Mucosa of stomach (tissue), 1 donor: ENCODE results near the gene FHIT.
"Not testable (repeated sequence)": the region's sequence is repeated elsewhere in the genome, so short reads cannot be mapped to it uniquely, and the experiment has no call there.

ENCODE experiments used
- H3K27me3 ChIP-seq: one replicate; pipeline ENCODE4 v1.7.0; 2013; ENCODE audit warnings: mild to moderate bottlenecking, low read length; ENCODE audit not compliant: control insufficient read depth, insufficient read depth
- H3K36me3 ChIP-seq: one replicate; pipeline ENCODE4 v1.7.0; 2013; ENCODE audit warnings: low read length; ENCODE audit not compliant: control insufficient read depth, insufficient read depth
- H3K4me1 ChIP-seq: one replicate; pipeline ENCODE4 v1.7.0; 2013; ENCODE audit warnings: mild to moderate bottlenecking, low read length; ENCODE audit not compliant: control insufficient read depth, insufficient read depth
- H3K4me3 ChIP-seq: one replicate; pipeline ENCODE4 v1.7.0; 2013; ENCODE audit warnings: low read length
- H3K9ac ChIP-seq: one replicate; pipeline ENCODE4 v1.7.0; 2013; ENCODE audit warnings: mild to moderate bottlenecking, low read length, moderate library complexity
- H3K9me3 ChIP-seq: one replicate; pipeline ENCODE4 v1.7.0; 2013; ENCODE audit warnings: mild to moderate bottlenecking, low read length, moderate library complexity; ENCODE audit not compliant: control insufficient read depth
- donor health status: Pancreatic carcinoma.

The FHIT gene

GRCh38 chr3:61061092-61061723 lies 190.0 kb downstream of the FHIT start:
- Histone ChIP-seq H3K9ac (no peak overlapping the region), H3K4me3 (no peak overlapping the region), H3K4me1 (no peaks in the 10 kb centered on the region), H3K9me3 (no peaks in the 10 kb centered on the region), H3K36me3 (no peaks in the 10 kb centered on the region), H3K27me3 (no peaks in the 10 kb centered on the region)

- Histone ChIP-seq H3K4me1 (no peaks in the 10 kb centered on the region), H3K27me3 (no peaks in the 10 kb centered on the region), H3K9ac (no peak overlapping the region), H3K9me3 (no peaks in the 10 kb centered on the region), H3K4me3 (no peak overlapping the region), H3K36me3 (no peaks in the 10 kb centered on the region)
Measured at GRCh38 chr3:61060411-61060861, 190.8 kb downstream of the FHIT start.

GRCh38 chr3:61058836-61059235 lies 192.4 kb downstream of the FHIT start:
- no peak overlapping the region for H3K9ac ChIP-seq
- no peaks in the 10 kb centered on the region for H3K36me3 ChIP-seq
- no peak overlapping the region for H3K4me3 ChIP-seq
- no peaks in the 10 kb centered on the region for H3K4me1 ChIP-seq
- H3K9me3 ChIP-seq = no peaks in the 10 kb centered on the region
- no peaks in the 10 kb centered on the region for H3K27me3 ChIP-seq

- Histone ChIP-seq H3K9ac (no peak overlapping the region), H3K4me1 (no peaks in the 10 kb centered on the region), H3K27me3 (no peaks in the 10 kb centered on the region)
Measured at GRCh38 chr3:61057464-61057863, 193.8 kb downstream of the FHIT start.

GRCh38 chr3:61055447-61055846 lies 195.8 kb downstream of the FHIT start:
- Histone ChIP-seq H3K36me3 (no peaks in the 10 kb centered on the region), H3K4me3 (no peak overlapping the region), H3K27me3 (no peaks in the 10 kb centered on the region), H3K4me1 (no peaks in the 10 kb centered on the region), H3K9me3 (no peaks in the 10 kb centered on the region), H3K9ac (no peak overlapping the region)

More at GRCh38 chr3:61057464-61057863, 193.8 kb downstream of the FHIT start:
- no peaks in the 10 kb centered on the region for H3K36me3 ChIP-seq
- no peaks in the 10 kb centered on the region for H3K9me3 ChIP-seq
- no peak overlapping the region for H3K4me3 ChIP-seq

GRCh38 chr3:61053781-61054496 lies 197.3 kb downstream of the FHIT start:
- H3K36me3 ChIP-seq = no peaks in the 10 kb centered on the region

GRCh38 chr3:61052851-61053250 lies 198.4 kb downstream of the FHIT start:
- H3K4me3 ChIP-seq = no peak overlapping the region
- H3K36me3 ChIP-seq = no peaks in the 10 kb centered on the region
- H3K9ac ChIP-seq = no peak overlapping the region
- H3K27me3 ChIP-seq = no peaks in the 10 kb centered on the region
- H3K4me1 ChIP-seq = no peaks in the 10 kb centered on the region
- no peaks in the 10 kb centered on the region for H3K9me3 ChIP-seq

More at GRCh38 chr3:61053781-61054496, 197.3 kb downstream of the FHIT start:
- Histone ChIP-seq H3K27me3 (no peaks in the 10 kb centered on the region), H3K4me3 (no peak overlapping the region), H3K9ac (no peak overlapping the region), H3K4me1 (no peaks in the 10 kb centered on the region), H3K9me3 (no peaks in the 10 kb centered on the region)

- Histone ChIP-seq H3K9ac (no peak overlapping the region), H3K4me1 (no peaks in the 10 kb centered on the region), H3K36me3 (no peaks in the 10 kb centered on the region), H3K9me3 (no peaks in the 10 kb centered on the region), H3K4me3 (no peak overlapping the region), H3K27me3 (no peaks in the 10 kb centered on the region)
Measured at GRCh38 chr3:61051666-61052065, 199.6 kb downstream of the FHIT start.

GRCh38 chr3:61045169-61045568 lies 206.1 kb downstream of the FHIT start:
- H3K27me3 ChIP-seq, H3K9ac ChIP-seq, H3K36me3 ChIP-seq, H3K4me3 ChIP-seq, H3K4me1 ChIP-seq, H3K9me3 ChIP-seq: not testable (repeated sequence)

- H3K4me1 ChIP-seq = no peaks in the 10 kb centered on the region
- no peak overlapping the region for H3K9ac ChIP-seq
- H3K27me3 ChIP-seq = no peaks in the 10 kb centered on the region
- H3K4me3 ChIP-seq = no peak overlapping the region
- no peaks in the 10 kb centered on the region for H3K9me3 ChIP-seq
- H3K36me3 ChIP-seq = no peaks in the 10 kb centered on the region
Measured at GRCh38 chr3:61043156-61043555, 208.1 kb downstream of the FHIT start.

GRCh38 chr3:61040618-61041017 lies 210.6 kb downstream of the FHIT start:
- Histone ChIP-seq H3K4me1 (no peaks in the 10 kb centered on the region), H3K9me3 (no peaks in the 10 kb centered on the region), H3K27me3 (no peaks in the 10 kb centered on the region), H3K9ac (no peak overlapping the region), H3K4me3 (no peak overlapping the region), H3K36me3 (no peaks in the 10 kb centered on the region)

- Histone ChIP-seq H3K36me3 (no peaks in the 10 kb centered on the region), H3K4me3 (no peak overlapping the region), H3K27me3 (no peaks in the 10 kb centered on the region)
Measured at GRCh38 chr3:61035573-61035972, 215.7 kb downstream of the FHIT start.

More at GRCh38 chr3:61035573-61035972, 215.7 kb downstream of the FHIT start:
- no peaks in the 10 kb centered on the region for H3K4me1 ChIP-seq
- no peak overlapping the region for H3K9ac ChIP-seq
- H3K9me3 ChIP-seq = no peaks in the 10 kb centered on the region
